A549 (cell line): ENCODE data around the gene COPE.

Experiments used
- CEBPB ChIP-seq, 2 experiments: fragments of >200 bp in 1 of 2; sonication (Bioruptor Twin) in 1 of 2; formaldehyde crosslinking in 1 of 2; IDR thresholded peaks; 2 replicates each; pipeline ENCODE4 v1.6.1; 2012 to 2016
- CHD4 ChIP-seq: fragments of 200-600 bp; sonication (generic); IDR thresholded peaks from 2 replicates; pipeline ENCODE4 v1.6.1; 2016; ENCODE audit warnings: antibody characterized with exemption, mild to moderate bottlenecking, borderline replicate concordance
- JUN ChIP-seq, 2 experiments: fragments of >200 bp; sonication (Bioruptor Twin); formaldehyde crosslinking; IDR thresholded peaks; 2 replicates in 1 of 2; 3 replicates in 1 of 2; pipeline ENCODE4 v1.6.1; 2016 to 2017
- JUNB ChIP-seq: fragments of >200 bp; sonication (Bioruptor Twin); formaldehyde crosslinking; IDR thresholded peaks from 2 replicates; pipeline ENCODE4 v1.6.1; 2016
- MAFK ChIP-seq: fragments of 450-650 bp; IDR thresholded peaks from 2 replicates; pipeline ENCODE4 v1.6.1; 2014; ENCODE audit not compliant: partially characterized antibody
- POLR2A ChIP-seq: IDR thresholded peaks from 2 replicates; pipeline ENCODE4 v1.6.1; 2012; ENCODE audit warnings: mild to moderate bottlenecking, low read length
- RFX5 ChIP-seq: fragments of 450-650 bp; IDR thresholded peaks from 2 replicates; pipeline ENCODE4 v1.7.1; 2014; ENCODE audit warnings: antibody characterized with exemption, mild to moderate bottlenecking, moderate library complexity
- SMC3 ChIP-seq: fragments of >200 bp; sonication (Bioruptor Twin); formaldehyde crosslinking; IDR thresholded peaks from 3 replicates; pipeline ENCODE4 v1.6.1; 2018; ENCODE audit warnings: inconsistent platforms
- ZNF302 ChIP-seq: fragments of 250-450 bp; sonication (Bioruptor Pico); IDR thresholded peaks from 2 replicates; pipeline ENCODE4 v1.9.0; 2021; ENCODE audit warnings: inconsistent platforms, mild to moderate bottlenecking, moderate library complexity
- TF ChIP-seq, protein P1 (sequence below): fragments of >200 bp; sonication (Bioruptor Twin); formaldehyde crosslinking; IDR thresholded peaks from 3 replicates; pipeline ENCODE4 v1.5.1; 2016
- TF ChIP-seq, protein P2 (sequence below): fragments of 150-350 bp; IDR thresholded peaks from 2 replicates; pipeline ENCODE4 v1.6.1; 2014; ENCODE audit warnings: low read depth, mild to moderate bottlenecking, low read length
- TF ChIP-seq, protein P3 (sequence below): IDR thresholded peaks from 2 replicates; pipeline ENCODE4 v1.6.1; 2012
- TF ChIP-seq, protein P4 (sequence below): fragments of 250-450 bp; sonication (Bioruptor Pico); IDR thresholded peaks from 2 replicates; pipeline ENCODE4 v1.5.0; 2021; ENCODE audit warnings: mild to moderate bottlenecking, moderate library complexity, borderline replicate concordance

DNA sequence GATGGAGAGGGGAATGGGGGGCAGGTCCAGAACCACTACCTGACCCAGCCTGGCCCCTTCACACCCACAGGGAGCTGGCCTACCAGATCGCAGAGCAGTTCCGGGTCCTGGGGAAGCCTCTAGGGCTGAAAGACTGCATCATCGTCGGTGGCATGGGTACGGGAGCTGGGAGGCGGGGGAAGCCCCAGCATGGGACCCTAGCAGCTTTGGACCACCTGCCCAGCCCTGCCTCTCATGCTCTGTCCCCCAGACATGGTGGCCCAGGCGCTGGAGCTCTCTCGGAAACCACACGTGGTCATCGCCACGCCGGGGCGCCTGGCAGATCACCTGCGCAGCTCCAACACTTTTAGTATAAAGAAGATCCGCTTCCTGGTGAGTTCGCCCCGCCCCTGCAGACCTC lies 2.4 kb upstream of the COPE start:
- TF ChIP-seq, protein P1, sequence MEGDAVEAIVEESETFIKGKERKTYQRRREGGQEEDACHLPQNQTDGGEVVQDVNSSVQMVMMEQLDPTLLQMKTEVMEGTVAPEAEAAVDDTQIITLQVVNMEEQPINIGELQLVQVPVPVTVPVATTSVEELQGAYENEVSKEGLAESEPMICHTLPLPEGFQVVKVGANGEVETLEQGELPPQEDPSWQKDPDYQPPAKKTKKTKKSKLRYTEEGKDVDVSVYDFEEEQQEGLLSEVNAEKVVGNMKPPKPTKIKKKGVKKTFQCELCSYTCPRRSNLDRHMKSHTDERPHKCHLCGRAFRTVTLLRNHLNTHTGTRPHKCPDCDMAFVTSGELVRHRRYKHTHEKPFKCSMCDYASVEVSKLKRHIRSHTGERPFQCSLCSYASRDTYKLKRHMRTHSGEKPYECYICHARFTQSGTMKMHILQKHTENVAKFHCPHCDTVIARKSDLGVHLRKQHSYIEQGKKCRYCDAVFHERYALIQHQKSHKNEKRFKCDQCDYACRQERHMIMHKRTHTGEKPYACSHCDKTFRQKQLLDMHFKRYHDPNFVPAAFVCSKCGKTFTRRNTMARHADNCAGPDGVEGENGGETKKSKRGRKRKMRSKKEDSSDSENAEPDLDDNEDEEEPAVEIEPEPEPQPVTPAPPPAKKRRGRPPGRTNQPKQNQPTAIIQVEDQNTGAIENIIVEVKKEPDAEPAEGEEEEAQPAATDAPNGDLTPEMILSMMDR = no peak
- TF ChIP-seq POLR2A (no peak), ZNF302 (CRISPR knock-in tag) (no peak), MAFK (no peak), JUNB (no peak), JUN (IDR thresholded peaks at IDR 0.05) (no peak), CHD4 (no peak), CEBPB (IDR thresholded peaks at IDR 0.05) (no peak), SMC3 (no peak), RFX5 (no peak)
- TF ChIP-seq, protein P2, sequence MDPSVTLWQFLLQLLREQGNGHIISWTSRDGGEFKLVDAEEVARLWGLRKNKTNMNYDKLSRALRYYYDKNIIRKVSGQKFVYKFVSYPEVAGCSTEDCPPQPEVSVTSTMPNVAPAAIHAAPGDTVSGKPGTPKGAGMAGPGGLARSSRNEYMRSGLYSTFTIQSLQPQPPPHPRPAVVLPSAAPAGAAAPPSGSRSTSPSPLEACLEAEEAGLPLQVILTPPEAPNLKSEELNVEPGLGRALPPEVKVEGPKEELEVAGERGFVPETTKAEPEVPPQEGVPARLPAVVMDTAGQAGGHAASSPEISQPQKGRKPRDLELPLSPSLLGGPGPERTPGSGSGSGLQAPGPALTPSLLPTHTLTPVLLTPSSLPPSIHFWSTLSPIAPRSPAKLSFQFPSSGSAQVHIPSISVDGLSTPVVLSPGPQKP = no peak
- TF ChIP-seq, protein P3, sequence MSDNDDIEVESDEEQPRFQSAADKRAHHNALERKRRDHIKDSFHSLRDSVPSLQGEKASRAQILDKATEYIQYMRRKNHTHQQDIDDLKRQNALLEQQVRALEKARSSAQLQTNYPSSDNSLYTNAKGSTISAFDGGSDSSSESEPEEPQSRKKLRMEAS = no peak
- TF ChIP-seq, protein P4, sequence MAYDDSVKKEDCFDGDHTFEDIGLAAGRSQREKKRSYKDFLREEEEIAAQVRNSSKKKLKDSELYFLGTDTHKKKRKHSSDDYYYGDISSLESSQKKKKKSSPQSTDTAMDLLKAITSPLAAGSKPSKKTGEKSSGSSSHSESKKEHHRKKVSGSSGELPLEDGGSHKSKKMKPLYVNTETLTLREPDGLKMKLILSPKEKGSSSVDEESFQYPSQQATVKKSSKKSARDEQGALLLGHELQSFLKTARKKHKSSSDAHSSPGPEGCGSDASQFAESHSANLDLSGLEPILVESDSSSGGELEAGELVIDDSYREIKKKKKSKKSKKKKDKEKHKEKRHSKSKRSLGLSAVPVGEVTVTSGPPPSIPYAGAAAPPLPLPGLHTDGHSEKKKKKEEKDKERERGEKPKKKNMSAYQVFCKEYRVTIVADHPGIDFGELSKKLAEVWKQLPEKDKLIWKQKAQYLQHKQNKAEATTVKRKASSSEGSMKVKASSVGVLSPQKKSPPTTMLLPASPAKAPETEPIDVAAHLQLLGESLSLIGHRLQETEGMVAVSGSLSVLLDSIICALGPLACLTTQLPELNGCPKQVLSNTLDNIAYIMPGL (CRISPR knock-in tag) = no peak
